B cell (primary cell): ENCODE measurements around the gene DEFB123. TPM values are rescaled to one million over a fixed set of nuclear protein-coding genes. Genes with fewer than 3 reads are reported as not detected.

Experiments
- ATAC-seq: fragments of 200-7000 bp; cut with Tn5 transposase; one replicate; pipeline ENCODE4 v1.10.0; 2021; ENCODE audit warnings: low read depth, mild to moderate bottlenecking, moderate number of reproducible peaks, moderate library complexity
- CTCF ChIA-PET: fragments of 350-600 bp; sonication (Branson Sonifier 250); formaldehyde crosslinking; loops from one replicate; lab custom pipeline; 2021; ENCODE audit warnings: antibody characterized with exemption, inconsistent platforms; lab: Charles Lee
- POLR2A ChIA-PET: fragments of 350-600 bp; sonication (Branson Sonifier 250); formaldehyde crosslinking; loops from one replicate; lab custom pipeline; 2021; ENCODE audit warnings: antibody characterized with exemption; lab: Charles Lee
- DNase-seq: peaks from one replicate; pipeline ENCODE4 v3.0.0; 2013
- H2AFZ ChIP-seq: 2 replicates; pipeline ENCODE4 v1.6.1; 2012; ENCODE audit warnings: mild to moderate bottlenecking, low read depth, low read length; ENCODE audit not compliant: insufficient read depth, poor library complexity, severe bottlenecking
- H3K27ac ChIP-seq, 2 donors: 1 replicate in 1 of 2; 2 replicates in 1 of 2; pipeline ENCODE4 v1.5.1; 2012 to 2013; ENCODE audit warnings: low read length in 2 of 2, mild to moderate bottlenecking in 2 of 2, moderate library complexity in 1 of 2
- H3K27me3 ChIP-seq, 4 experiments: fragments of 200-600 bp in 1 of 4; sonication (generic) in 1 of 4; replicated peaks in 1 of 4; 1 replicate in 2 of 4; 2 replicates in 2 of 4; pipeline versions ENCODE4 v1.6.1 to v1.7.0; 2013 to 2016; ENCODE audit warnings: low read length in 3 of 4, mild to moderate bottlenecking in 2 of 4, mixed read lengths in 1 of 4, moderate library complexity in 1 of 4; ENCODE audit not compliant: insufficient read depth in 4 of 4, control insufficient read depth in 3 of 4; ENCODE audit errors: control extremely low read depth in 1 of 4
- H3K36me3 ChIP-seq, 2 experiments: replicated peaks in 1 of 2; 1 replicate in 1 of 2; 2 replicates in 1 of 2; pipeline versions ENCODE4 v1.6.1 to v1.7.1; 2013; ENCODE audit warnings: low read length in 1 of 2; ENCODE audit not compliant: insufficient read depth in 2 of 2, control insufficient read depth in 1 of 2; ENCODE audit errors: control extremely low read depth in 1 of 2, extremely low read depth in 1 of 2
- H3K4me1 ChIP-seq, 2 donors: fragments of 200-600 bp in 1 of 2; sonication (generic) in 1 of 2; 1 replicate in 1 of 2; 2 replicates in 1 of 2; pipeline versions ENCODE4 v1.5.1 to v1.6.1; 2013 to 2017; ENCODE audit warnings: low read length in 2 of 2; ENCODE audit not compliant: control insufficient read depth in 2 of 2, insufficient read depth in 2 of 2
- H3K4me2 ChIP-seq: replicated peaks from 2 replicates; pipeline ENCODE3; 2012; ENCODE audit warnings: mild to moderate bottlenecking, low read depth, low read length; ENCODE audit not compliant: poor library complexity, severe bottlenecking
- H3K4me3 ChIP-seq, 5 experiments: fragments of 200-600 bp in 1 of 5; sonication (generic) in 1 of 5; 1 replicate in 3 of 5; 2 replicates in 2 of 5; pipeline versions ENCODE4 v1.5.1 to v1.7.0; 2011 to 2016; ENCODE audit warnings: low read length in 4 of 5, mild to moderate bottlenecking in 4 of 5, low read depth in 2 of 5, control low read depth in 1 of 5, moderate library complexity in 1 of 5; ENCODE audit not compliant: insufficient read depth in 1 of 5; ENCODE audit errors: control extremely low read depth in 1 of 5, extremely low read depth in 1 of 5
- H3K79me2 ChIP-seq: fragments of 200-600 bp; sonication (generic); one replicate; pipeline ENCODE4 v1.6.0; 2016; ENCODE audit warnings: low read length; ENCODE audit not compliant: control insufficient read depth, insufficient read depth
- H3K9ac ChIP-seq: fragments of 200-600 bp; sonication (generic); 2 replicates; pipeline ENCODE4 v1.6.1; 2017; ENCODE audit warnings: mild to moderate bottlenecking, low read length, moderate library complexity
- H3K9me3 ChIP-seq, 3 donors: one replicate each; pipeline versions ENCODE4 v1.6.1 to v1.7.1; 2013; ENCODE audit warnings: low read length in 2 of 3; ENCODE audit not compliant: control insufficient read depth in 2 of 3, insufficient read depth in 1 of 3; ENCODE audit errors: control extremely low read depth in 1 of 3
- H4K20me1 ChIP-seq: 2 replicates; pipeline ENCODE4 v1.6.0; 2012; ENCODE audit warnings: mild to moderate bottlenecking, low read length; ENCODE audit not compliant: insufficient read depth, control insufficient read depth, poor library complexity, severe bottlenecking
- H3K27ac Mint-ChIP-seq: one replicate; pipeline ENCODE4 v1.8.0; 2021; ENCODE audit warnings: mixed read lengths
- H3K27me3 Mint-ChIP-seq: one replicate; pipeline ENCODE4 v1.8.0; 2021; ENCODE audit warnings: mixed read lengths
- H3K4me1 Mint-ChIP-seq: one replicate; pipeline ENCODE4 v1.8.0; 2021; ENCODE audit warnings: mixed read lengths
- H3K4me3 Mint-ChIP-seq: one replicate; pipeline ENCODE4 v1.8.0; 2021; ENCODE audit warnings: mixed read lengths
- H3K9me3 Mint-ChIP-seq: one replicate; pipeline ENCODE4 v1.8.0; 2022; ENCODE audit warnings: mixed read lengths; ENCODE audit not compliant: insufficient read depth
- EZH2 ChIP-seq: IDR thresholded peaks from 2 replicates; pipeline ENCODE4 v1.6.1; 2012; ENCODE audit warnings: borderline replicate concordance, low read depth, mild to moderate bottlenecking, moderate library complexity, low read length; ENCODE audit not compliant: insufficient read depth, poor library complexity, severe bottlenecking
- WGBS: methylation state at CpG from one replicate; pipeline ENCODE4 v1.1.5; 2013; ENCODE audit warnings: missing lambda C conversion rate; ENCODE audit not compliant: insufficient coverage; 5-methylcytosine and 5-hydroxymethylcytosine counted together
- intact Hi-C: fragments of 100-400 bp; cut with micrococcal nuclease; formaldehyde crosslinking; loops from one replicate; pipeline ENCODE4 v1.10.0; 2022
- polyA plus RNA-seq: library from polyadenylated mRNA; depleted of rRNA; stranded (reverse); fragments of >200 nt; gene quantifications from 2 replicates; pipeline ENCODE4 v1.2.3, GENCODE V29; 2012
- total RNA-seq, 2 donors: library from RNA; stranded (reverse); fragments of 120-200 nt in 1 of 2; gene quantifications; 1 replicate in 1 of 2; 2 replicates in 1 of 2; pipeline versions ENCODE4 v1.2.3 to v1.2.4, GENCODE V29; 2013 to 2022
- TF ChIP-seq, protein P1 (sequence below): fragments of 200-600 bp; IDR thresholded peaks from one replicate; pipeline ENCODE4 v1.8.0; 2022; ENCODE audit warnings: antibody characterized with exemption, mild to moderate bottlenecking

DEFB123 gene
- total and polyA plus RNA-seq, 2 donors (not counting 1 experiment from before 2014, with no cell fraction given), result not detected

- Histone ChIP-seq H2AFZ (no peak overlapping the region), H4K20me1 (no peaks in the 10 kb centered on the region), H3K4me1 (no peaks in the 10 kb centered on the region), H3K4me3 (no peak overlapping the region), H3K9ac (no peak overlapping the region), H3K27me3 (no peaks in the 10 kb centered on the region), H3K9me3 (no peaks in the 10 kb centered on the region), H3K27ac (no peak overlapping the region), H3K36me3 (no peaks in the 10 kb centered on the region), H3K79me2 (no peaks in the 10 kb centered on the region), H3K4me2 (no peak overlapping the region)
- TF ChIP-seq, protein P1, sequence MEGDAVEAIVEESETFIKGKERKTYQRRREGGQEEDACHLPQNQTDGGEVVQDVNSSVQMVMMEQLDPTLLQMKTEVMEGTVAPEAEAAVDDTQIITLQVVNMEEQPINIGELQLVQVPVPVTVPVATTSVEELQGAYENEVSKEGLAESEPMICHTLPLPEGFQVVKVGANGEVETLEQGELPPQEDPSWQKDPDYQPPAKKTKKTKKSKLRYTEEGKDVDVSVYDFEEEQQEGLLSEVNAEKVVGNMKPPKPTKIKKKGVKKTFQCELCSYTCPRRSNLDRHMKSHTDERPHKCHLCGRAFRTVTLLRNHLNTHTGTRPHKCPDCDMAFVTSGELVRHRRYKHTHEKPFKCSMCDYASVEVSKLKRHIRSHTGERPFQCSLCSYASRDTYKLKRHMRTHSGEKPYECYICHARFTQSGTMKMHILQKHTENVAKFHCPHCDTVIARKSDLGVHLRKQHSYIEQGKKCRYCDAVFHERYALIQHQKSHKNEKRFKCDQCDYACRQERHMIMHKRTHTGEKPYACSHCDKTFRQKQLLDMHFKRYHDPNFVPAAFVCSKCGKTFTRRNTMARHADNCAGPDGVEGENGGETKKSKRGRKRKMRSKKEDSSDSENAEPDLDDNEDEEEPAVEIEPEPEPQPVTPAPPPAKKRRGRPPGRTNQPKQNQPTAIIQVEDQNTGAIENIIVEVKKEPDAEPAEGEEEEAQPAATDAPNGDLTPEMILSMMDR, result no peak
- no peak for TF ChIP-seq EZH2
- DNase-seq (no peak), ATAC-seq (no peak)
- Mint-ChIP-seq H3K4me1 (no peaks in the 10 kb centered on the region), H3K27ac (no peak overlapping the region), H3K27me3 (peaks cover 22% of the 10 kb centered on the region), H3K9me3 (no peaks in the 10 kb centered on the region), H3K4me3 (no peak overlapping the region)
- WGBS, result 54% methylated on average over 3 of the region's 3 CpGs
- CTCF ChIA-PET, result no interaction called here
- POLR2A ChIA-PET, result no interaction called here
- intact Hi-C loops, result no loop called here
Measured at GRCh38 chr20:31394900-31395299, 45.5 kb upstream of the DEFB123 start.

DNA sequence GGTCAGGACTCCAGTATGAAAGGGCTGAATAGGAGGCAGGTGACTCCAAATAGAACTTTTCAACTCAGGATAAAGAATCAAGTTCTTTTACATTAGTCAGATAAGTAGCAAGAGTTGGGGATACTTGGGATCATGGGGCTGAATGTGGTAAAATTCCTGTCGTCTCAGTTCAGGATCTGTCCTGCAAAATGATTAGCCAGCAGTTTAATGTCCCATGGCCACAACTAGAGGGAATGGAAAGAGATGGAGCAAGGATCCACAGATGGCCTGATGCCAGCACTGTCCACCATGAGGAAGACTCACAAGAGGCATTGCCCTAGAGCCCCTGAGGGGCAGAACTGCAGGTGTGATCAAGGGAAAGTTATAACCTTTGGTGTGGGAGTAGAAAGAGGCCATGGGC is 36.5 kb upstream of the DEFB123 start:
- no peaks in the 10 kb centered on the region for H3K36me3 ChIP-seq
- no peaks in the 10 kb centered on the region for H3K27me3 ChIP-seq
- intact Hi-C loops, result no loop called here
- DNase-seq (no peak), ATAC-seq (no peak)
- no peaks in the 10 kb centered on the region for H3K9me3 ChIP-seq
- no peaks in the 10 kb centered on the region for H3K4me1 ChIP-seq
- CTCF ChIA-PET, result no interaction called here
- H3K9ac ChIP-seq, result no peak overlapping the region
- Mint-ChIP-seq H3K9me3 (no peaks in the 10 kb centered on the region), H3K4me1 (no peaks in the 10 kb centered on the region), H3K4me3 (no peak overlapping the region), H3K27me3 (peaks cover 4% of the 10 kb centered on the region), H3K27ac (no peak overlapping the region)
- no peak overlapping the region for H3K27ac ChIP-seq
- POLR2A ChIA-PET, result no interaction called here
- no peak overlapping the region for H3K4me2 ChIP-seq
- H3K4me3 ChIP-seq, result no peak overlapping the region
- no peaks in the 10 kb centered on the region for H4K20me1 ChIP-seq
- 33% methylated on average over 1 of the region's 1 CpG for WGBS
- TF ChIP-seq, protein P1, result no peak
- TF ChIP-seq EZH2, result no peak
- no peak overlapping the region for H2AFZ ChIP-seq
- no peaks in the 10 kb centered on the region for H3K79me2 ChIP-seq
